H9 (cell line): ENCODE measurements around the gene IMPDH1. TPM values are rescaled to one million over a fixed set of nuclear protein-coding genes. Genes with fewer than 3 reads are reported as not detected.

Source experiments
- DNase-seq: peaks from one replicate; pipeline ENCODE4 v3.0.0-alpha.2; 2017
- H2AFZ ChIP-seq: one replicate; pipeline ENCODE4 v1.6.1; 2013; ENCODE audit warnings: mild to moderate bottlenecking, low read length, control low read depth, moderate library complexity
- H2AK5ac ChIP-seq: 2 replicates; pipeline ENCODE4 v1.6.1; 2013; ENCODE audit warnings: low read length, control low read depth, mixed read lengths; ENCODE audit not compliant: insufficient read length
- H2BK120ac ChIP-seq: one replicate; pipeline ENCODE4 v1.6.1; 2013; ENCODE audit warnings: low read depth, mild to moderate bottlenecking, low read length, control low read depth, inconsistent platforms; ENCODE audit not compliant: poor library complexity, severe bottlenecking
- H2BK12ac ChIP-seq: 2 replicates; pipeline ENCODE4 v1.6.1; 2013; ENCODE audit warnings: low read length, control low read depth, mixed read lengths, low read depth; ENCODE audit not compliant: insufficient read length
- H2BK15ac ChIP-seq: 2 replicates; pipeline ENCODE4 v1.6.1; 2013; ENCODE audit warnings: low read depth, low read length, control low read depth
- H2BK20ac ChIP-seq: one replicate; pipeline ENCODE4 v1.6.1; 2013; ENCODE audit warnings: low read depth, mild to moderate bottlenecking, low read length, control low read depth, inconsistent platforms; ENCODE audit not compliant: poor library complexity, severe bottlenecking
- H2BK5ac ChIP-seq: 2 replicates; pipeline ENCODE4 v1.6.1; 2013; ENCODE audit warnings: low read length, control low read depth, mixed read lengths; ENCODE audit not compliant: insufficient read length
- H3K14ac ChIP-seq: 2 replicates; pipeline ENCODE4 v1.6.1; 2013; ENCODE audit warnings: low read length, control low read depth; ENCODE audit not compliant: insufficient read depth
- H3K18ac ChIP-seq: 2 replicates; pipeline ENCODE4 v1.6.1; 2013; ENCODE audit warnings: low read depth, mild to moderate bottlenecking, mixed read lengths, low read length, control low read depth; ENCODE audit not compliant: insufficient read length
- H3K23ac ChIP-seq: 2 replicates; pipeline ENCODE4 v1.6.1; 2013; ENCODE audit warnings: low read length, control low read depth, mixed read lengths, low read depth; ENCODE audit not compliant: insufficient read length
- H3K23me2 ChIP-seq: 2 replicates; pipeline ENCODE4 v1.6.1; 2013; ENCODE audit warnings: low read depth, mild to moderate bottlenecking, mixed read lengths, low read length, control low read depth; ENCODE audit not compliant: insufficient read length, poor library complexity, severe bottlenecking
- H3K27ac ChIP-seq: 2 replicates; pipeline ENCODE4 v1.5.1; 2013; ENCODE audit warnings: low read length, control low read depth, mixed read lengths, low read depth; ENCODE audit not compliant: insufficient read length
- H3K27me3 ChIP-seq: 2 replicates; pipeline ENCODE4 v1.6.1; 2013; ENCODE audit warnings: low read length, control low read depth, inconsistent platforms; ENCODE audit not compliant: insufficient read depth
- H3K4ac ChIP-seq: 2 replicates; pipeline ENCODE4 v1.6.1; 2013; ENCODE audit warnings: low read depth, mild to moderate bottlenecking, control low read depth, inconsistent platforms, low read length, moderate library complexity
- H3K4me1 ChIP-seq: 2 replicates; pipeline ENCODE4 v1.6.1; 2013; ENCODE audit warnings: low read length, control low read depth, inconsistent platforms; ENCODE audit not compliant: insufficient read depth
- H3K4me2 ChIP-seq: 2 replicates; pipeline ENCODE4 v1.6.1; 2013; ENCODE audit warnings: low read length, control low read depth, mixed read lengths; ENCODE audit not compliant: insufficient read length, insufficient read depth
- H3K56ac ChIP-seq: 2 replicates; pipeline ENCODE4 v1.6.1; 2013; ENCODE audit warnings: low read depth, mild to moderate bottlenecking, mixed read lengths, low read length, control low read depth; ENCODE audit not compliant: insufficient read length
- H3K79me1 ChIP-seq: 2 replicates; pipeline ENCODE4 v1.6.1; 2013; ENCODE audit warnings: low read depth, mild to moderate bottlenecking, moderate library complexity, low read length, control low read depth, inconsistent platforms; ENCODE audit not compliant: insufficient read depth, poor library complexity, severe bottlenecking
- H3K79me2 ChIP-seq: 2 replicates; pipeline ENCODE4 v1.6.1; 2013; ENCODE audit warnings: low read length, control low read depth, inconsistent platforms; ENCODE audit not compliant: insufficient read depth
- H3K9ac ChIP-seq: 2 replicates; pipeline ENCODE4 v1.6.1; 2013; ENCODE audit warnings: low read length, control low read depth, mixed read lengths; ENCODE audit not compliant: insufficient read length; ENCODE audit errors: extremely low read depth
- H3K9me3 ChIP-seq: one replicate; pipeline ENCODE4 v1.6.1; 2013; ENCODE audit warnings: low read depth, low read length, inconsistent platforms; ENCODE audit not compliant: control insufficient read depth
- H3T11ph ChIP-seq: one replicate; pipeline ENCODE4 v1.6.1; 2013; ENCODE audit warnings: mild to moderate bottlenecking, low read length, control low read depth, inconsistent platforms
- H4K20me1 ChIP-seq: one replicate; pipeline ENCODE4 v1.6.1; 2013; ENCODE audit not compliant: control insufficient read depth, insufficient read length, insufficient read depth
- H4K5ac ChIP-seq: 2 replicates; pipeline ENCODE4 v1.6.1; 2013; ENCODE audit warnings: low read depth, mild to moderate bottlenecking, mixed read lengths, low read length, control low read depth; ENCODE audit not compliant: insufficient read length
- H4K8ac ChIP-seq: replicated peaks from 2 replicates; pipeline ENCODE4 v1.6.1; 2013; ENCODE audit warnings: low read length, control low read depth, mixed read lengths, low read depth; ENCODE audit not compliant: insufficient read length
- H4K91ac ChIP-seq: 2 replicates; pipeline ENCODE4 v1.6.1; 2013; ENCODE audit warnings: low read depth, mild to moderate bottlenecking, moderate library complexity, mixed read lengths, low read length, control low read depth; ENCODE audit not compliant: insufficient read length
- H3K27ac Mint-ChIP-seq, 3 experiments: 2 replicates in 2 of 3; 3 replicates in 1 of 3; pipeline ENCODE4 v1.8.0; 2020 to 2021; ENCODE audit warnings: mixed read lengths in 3 of 3, mild to moderate bottlenecking in 1 of 3, moderate library complexity in 1 of 3
- H3K27me3 Mint-ChIP-seq: 2 replicates; pipeline ENCODE4 v1.8.0; 2021; ENCODE audit warnings: low read depth, mild to moderate bottlenecking, moderate library complexity, mixed read lengths
- H3K36me3 Mint-ChIP-seq, 3 experiments: 2 replicates in 2 of 3; 3 replicates in 1 of 3; pipeline ENCODE4 v1.8.0; 2020 to 2021; ENCODE audit warnings: low read depth in 3 of 3, mixed read lengths in 3 of 3; ENCODE audit not compliant: insufficient read depth in 1 of 3
- H3K4me1 Mint-ChIP-seq, 2 experiments: 2 replicates each; pipeline ENCODE4 v1.8.0; 2020; ENCODE audit warnings: mixed read lengths in 2 of 2
- H3K4me3 Mint-ChIP-seq, 2 experiments: 2 replicates in 1 of 2; 3 replicates in 1 of 2; pipeline ENCODE4 v1.8.0; 2020 to 2021; ENCODE audit warnings: mild to moderate bottlenecking in 2 of 2, mixed read lengths in 2 of 2, moderate library complexity in 1 of 2
- H3K9me3 Mint-ChIP-seq, 2 experiments: 2 replicates in 1 of 2; 3 replicates in 1 of 2; pipeline ENCODE4 v1.8.0; 2020; ENCODE audit warnings: mild to moderate bottlenecking in 2 of 2, mixed read lengths in 2 of 2, moderate library complexity in 1 of 2
- CTCF ChIP-seq: fragments of 200-600 bp; sonication (generic); conservative IDR thresholded peaks from 3 replicates; pipeline ENCODE4 v1.8.0; 2021; ENCODE audit warnings: antibody characterized with exemption, mild to moderate bottlenecking
- WGBS: extraction: QIAGEN DNeasy Blood & Tissue Kit; methylation state at CpG from one replicate; pipeline ENCODE4 v1.1.7; 2013; ENCODE audit warnings: missing lambda C conversion rate, low lambda C conversion rate, mixed read lengths; ENCODE audit not compliant: insufficient read length; ENCODE audit errors: extremely low coverage; 5-methylcytosine and 5-hydroxymethylcytosine counted together
- total RNA-seq: library from RNA; stranded (reverse); gene quantifications from 2 replicates; pipeline ENCODE4 v1.2.1, GENCODE V29; 2021

The IMPDH1 gene
- total RNA-seq, 1 experiment from 2014 or later = 35.2 TPM

DNA sequence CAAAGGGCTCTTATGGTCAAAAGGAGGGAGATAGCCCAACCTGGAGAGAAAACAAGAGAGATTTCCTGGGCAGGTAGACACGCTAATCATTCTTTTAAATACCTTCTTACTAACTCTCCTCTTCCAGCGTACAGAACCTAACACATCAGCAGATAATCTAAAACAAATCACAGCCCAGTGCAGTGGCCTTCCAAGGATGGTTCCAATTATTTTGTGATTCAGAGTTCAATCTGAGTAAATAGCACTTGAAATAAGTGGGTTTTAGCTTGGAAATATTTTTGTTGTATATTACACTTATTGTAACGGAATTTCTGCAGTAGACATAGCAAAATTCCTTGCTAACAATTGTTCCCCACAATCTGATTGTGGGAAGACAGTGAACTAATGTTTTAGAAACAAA, 7.3 kb upstream of the IMPDH1 start:
- no peaks in the 10 kb centered on the region for H3K9me3 ChIP-seq
- H2BK15ac ChIP-seq = no peak overlapping the region
- WGBS = no CpG with 5 or more reads among the region's 3 CpGs
- H2AFZ ChIP-seq = no peak overlapping the region
- H2BK120ac ChIP-seq = no peak overlapping the region
- H2AK5ac ChIP-seq = no peak overlapping the region
- Mint-ChIP-seq H3K9me3 (peaks cover 3 to 7% of the 10 kb centered on the region in 2 experiments; a peak in 2 of 5 replicates), H3K4me1 (no peaks in the 10 kb centered on the region), H3K4me3 (no peak overlapping the region), H3K36me3 (no peaks in the 10 kb centered on the region), H3K27me3 (peaks cover 53% of the 10 kb centered on the region), H3K27ac (no peak overlapping the region)
- H2BK5ac ChIP-seq = no peak overlapping the region
- no peak overlapping the region for H3K18ac ChIP-seq
- H3K79me2 ChIP-seq = no peaks in the 10 kb centered on the region
- H3K27me3 ChIP-seq = no peaks in the 10 kb centered on the region
- H4K8ac ChIP-seq = no peak overlapping the region
- H3K9ac ChIP-seq = no peak overlapping the region
- no peak for TF ChIP-seq CTCF
- no peak overlapping the region for H3T11ph ChIP-seq
- no peak overlapping the region for H2BK12ac ChIP-seq
- no peaks in the 10 kb centered on the region for H3K4me1 ChIP-seq
- H3K14ac ChIP-seq = no peak overlapping the region
- no peaks in the 10 kb centered on the region for H3K79me1 ChIP-seq
- H4K91ac ChIP-seq = no peak overlapping the region
- no peak for DNase-seq
- no peak overlapping the region for H4K5ac ChIP-seq
- H3K27ac ChIP-seq = no peak overlapping the region
- no peak overlapping the region for H3K23ac ChIP-seq
- H3K56ac ChIP-seq = no peak overlapping the region
- no peaks in the 10 kb centered on the region for H4K20me1 ChIP-seq
- no peaks in the 10 kb centered on the region for H3K23me2 ChIP-seq
- no peak overlapping the region for H2BK20ac ChIP-seq
- no peak overlapping the region for H3K4me2 ChIP-seq
- H3K4ac ChIP-seq = no peak overlapping the region
